Myometrial cell (primary cell): ENCODE measurements around the gene GMIP. TPM values are rescaled to one million over a fixed set of nuclear protein-coding genes. Genes with fewer than 3 reads are reported as not detected.

Experiments
- total RNA-seq: library from RNA; depleted of rRNA; stranded (reverse); fragments of >200 nt; gene quantifications from 2 replicates; pipeline ENCODE4 v1.2.3, GENCODE V29; 2015

GMIP gene
- total RNA-seq = 25.7 and 46.7 TPM in 2 replicates

GRCh38 chr19:19643158-19644053 is at the start of gene GMIP:
TSS of gene GMIP (minus strand) at chr19:19643657. CDS start at chr19:19643529, 128 bp downstream.

GRCh38 chr19:19668230-19669012 is 25.0 kb upstream of the GMIP start, which contains the start of gene ZNF101:
TSS of gene ZNF101 (plus strand) at chr19:19668839. CDS start at chr19:19668964, 125 bp downstream.

DNA sequence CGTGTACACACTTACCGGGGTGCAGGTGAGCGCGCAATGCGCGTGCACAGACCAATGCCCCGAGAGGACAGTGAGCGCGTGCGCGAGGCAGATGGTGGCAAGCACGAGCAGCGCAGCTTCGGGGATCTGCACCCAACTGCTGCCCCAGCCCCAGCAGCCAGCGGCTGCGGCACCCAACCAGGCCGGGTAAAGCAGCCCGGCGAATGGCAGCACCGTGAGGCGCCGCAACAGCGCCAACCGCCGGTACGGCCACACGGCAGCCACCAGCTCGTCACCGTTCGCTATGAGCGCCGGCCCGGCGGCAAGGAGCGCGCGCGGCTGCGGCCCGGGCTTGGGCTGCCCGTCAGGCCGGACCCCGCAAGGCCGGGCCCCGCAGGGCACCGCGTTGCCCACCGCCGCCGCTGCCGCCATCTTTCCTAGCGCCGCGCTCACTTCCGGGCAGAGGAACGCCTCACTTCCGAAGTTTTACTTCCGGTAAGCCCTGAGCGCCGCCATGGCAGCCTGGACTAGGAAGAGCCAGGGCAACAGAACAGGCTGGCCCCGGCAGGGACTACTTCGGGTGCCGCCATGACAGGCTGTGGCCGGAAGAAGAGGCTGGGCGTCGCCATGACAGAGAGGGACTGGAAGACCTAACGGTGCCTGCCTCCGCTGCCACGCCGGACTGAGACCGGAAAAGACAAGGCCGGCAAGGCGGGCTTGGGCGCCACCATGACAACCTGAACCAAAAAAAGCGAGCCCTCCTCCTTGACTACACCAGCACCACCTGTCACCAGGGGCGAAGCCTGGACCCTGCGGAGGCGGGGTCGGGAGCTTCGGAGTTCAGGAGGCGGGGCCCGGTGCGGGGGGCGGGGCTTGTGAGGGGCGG is 20.0 kb upstream of the GMIP start, which contains the start of gene ATP13A1:
ATP13A1 (minus strand) TSS at position 421 of the 865 bp plus-strand sequence; CDS start at position 411, 10 bp downstream.

GRCh38 chr19:19627621-19628500 is 15.6 kb downstream of the GMIP start, which contains the start of gene LPAR2:
TSS of gene LPAR2 (minus strand) at chr19:19628220. CDS start at chr19:19627275, 945 bp downstream.

DNA sequence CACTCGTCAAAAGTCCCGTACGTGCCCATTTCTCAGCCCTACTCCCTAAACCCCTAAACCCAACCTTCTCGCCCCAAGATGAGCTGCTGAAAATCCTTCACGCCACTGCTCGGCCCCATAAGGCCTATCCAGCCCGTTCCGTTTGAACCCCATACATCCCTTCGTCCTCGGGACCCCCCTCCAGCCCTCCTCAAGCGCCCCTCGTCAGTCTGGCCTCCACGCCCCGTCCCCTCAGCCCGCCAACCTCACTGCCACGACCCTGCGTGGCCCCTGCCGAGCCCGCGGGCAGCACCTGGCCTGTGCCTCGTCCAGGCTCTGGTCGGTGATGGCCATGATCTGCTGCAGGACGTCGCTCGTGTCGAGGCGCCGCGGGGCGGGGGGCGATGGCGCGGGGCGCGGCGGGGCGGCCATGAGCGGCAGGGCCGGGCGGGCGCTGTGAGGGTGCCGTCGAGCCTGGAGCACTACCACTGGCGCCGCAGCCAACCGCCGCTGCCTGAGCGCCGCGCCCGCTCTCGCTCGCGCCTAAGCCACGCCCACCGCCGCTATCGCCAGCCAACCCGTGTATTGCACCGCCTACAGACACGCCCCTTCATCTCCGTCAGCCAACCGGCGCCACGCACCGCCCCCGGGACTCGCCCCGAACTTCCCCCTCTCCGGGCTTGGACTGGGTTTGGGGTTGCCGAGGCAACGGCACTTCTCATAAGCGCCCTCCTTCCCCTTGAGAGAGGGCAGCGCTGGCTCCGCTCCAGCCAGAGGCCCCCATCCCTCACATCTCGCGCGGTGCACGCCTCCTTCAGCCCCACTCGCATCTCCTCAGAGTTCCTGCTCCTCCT is 25.0 kb downstream of the GMIP start, which contains the start of gene PBX4:
PBX4 (minus strand) TSS at position 469 of the 833 bp plus-strand sequence; CDS start at position 411, 58 bp downstream.

Other genes with a start within 250 kb of the GMIP start
- 47.9 and 51.9 TPM in 2 replicates for gene GATAD2A, start 238.0 kb downstream of the GMIP start, total RNA-seq
- 0.35 and 0.86 TPM in 2 replicates for gene TSSK6, start 128.1 kb downstream of the GMIP start, total RNA-seq
- gene NDUFA13, start 127.4 kb downstream of the GMIP start, total RNA-seq = 17.5 and 174 TPM in 2 replicates
- gene YJEFN3, start 114.7 kb downstream of the GMIP start, total RNA-seq = 0.58 and 3.2 TPM in 2 replicates
- gene CILP2, start 105.4 kb downstream of the GMIP start, total RNA-seq = 0.89 and 2.0 TPM in 2 replicates
- 1.4 TPM in 1 of 2 replicates, not detected in the other for gene PBX4, start 25.0 kb downstream of the GMIP start, total RNA-seq
- 2.3 and 2.7 TPM in 2 replicates for gene LPAR2, start 15.4 kb downstream of the GMIP start, total RNA-seq
- 41.8 and 124 TPM in 2 replicates for gene ATP13A1, start 20.0 kb upstream of the GMIP start, total RNA-seq
- gene ZNF101, start 25.2 kb upstream of the GMIP start, total RNA-seq = 2.8 and 3.2 TPM in 2 replicates
- gene ZNF14, start 89.5 kb upstream of the GMIP start, total RNA-seq = 3.4 and 4.0 TPM in 2 replicates
- gene ZNF506, start 178.1 kb upstream of the GMIP start, total RNA-seq = 16.4 and 17.9 TPM in 2 replicates
- gene ZNF253, start 222.2 kb upstream of the GMIP start, total RNA-seq = 1.8 and 2.3 TPM in 2 replicates